Ramos (cell line): ENCODE results near the gene FBXW4.
"Not testable (repeated sequence)": the region's sequence is repeated elsewhere in the genome, so short reads cannot be mapped to it uniquely, and the experiment has no call there.

Experiments
- in situ Hi-C: fragments of 300-500 bp; cut with MboI; formaldehyde crosslinking; loops from one replicate; pipeline ENCODE4 v1.14.3; 2022; ENCODE audit warnings: low sequenced_read_pairs; ENCODE audit not compliant: unreplicated experiment

Gene FBXW4

DNA sequence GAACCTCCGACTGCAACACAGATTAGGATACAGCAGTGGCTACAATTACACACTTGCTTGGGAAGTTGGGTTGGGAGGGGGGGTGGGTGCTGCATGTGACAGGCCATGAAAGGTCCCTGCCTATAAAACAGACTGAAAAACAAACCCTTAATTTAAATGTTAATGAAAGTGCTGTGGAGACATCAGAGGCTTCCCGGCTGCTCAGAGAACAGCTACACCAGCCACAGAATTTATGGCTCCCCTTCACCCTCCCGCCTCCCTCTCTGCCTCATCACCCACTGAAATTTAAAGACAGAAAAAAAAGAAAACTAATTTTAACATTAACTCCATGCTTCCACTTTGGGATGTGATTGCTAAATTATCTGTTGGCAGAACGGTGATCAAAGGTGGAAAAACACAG, 34.7 kb downstream of the FBXW4 start:
- in situ Hi-C loops: no loop called here

DNA sequence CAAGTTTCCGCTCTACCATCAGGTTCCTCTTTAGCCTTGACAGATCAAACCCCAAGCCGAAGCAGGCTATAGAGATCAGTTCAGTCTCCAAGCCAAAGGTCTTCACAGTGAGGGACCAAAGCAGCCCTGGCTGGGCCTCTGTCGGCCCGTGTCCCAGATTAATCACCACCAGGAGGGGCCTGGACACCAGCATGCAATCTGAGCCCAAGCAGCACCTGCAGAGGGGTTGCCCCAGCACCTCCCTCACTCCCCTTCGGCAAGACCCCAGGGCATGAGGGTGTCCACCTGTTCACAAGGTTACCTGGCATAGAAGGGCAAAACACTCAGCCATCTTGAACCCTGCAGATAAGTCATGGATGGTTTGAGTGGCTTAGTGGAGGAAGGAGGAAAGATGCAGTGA, 36.0 kb downstream of the FBXW4 start:
- in situ Hi-C loops: no loop called here

DNA sequence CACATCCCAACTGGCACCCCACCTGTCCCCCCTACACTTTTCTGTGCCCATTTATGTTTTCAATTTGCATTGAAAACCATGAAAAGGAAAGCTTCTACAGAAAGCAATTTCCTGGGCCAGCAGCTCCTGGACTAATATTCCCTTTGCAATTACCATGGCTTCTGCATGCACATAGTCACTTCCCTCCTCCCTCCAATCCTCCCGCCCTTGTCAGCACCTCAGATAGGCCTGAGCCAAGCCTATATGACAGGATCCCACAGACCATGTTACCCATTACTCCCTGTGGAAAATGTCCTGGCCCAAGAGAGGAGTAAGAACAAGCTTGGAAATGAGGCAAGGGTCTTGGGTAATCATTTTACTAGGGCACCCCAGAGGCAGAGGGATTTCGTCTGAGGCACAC, 38.1 kb downstream of the FBXW4 start:
- in situ Hi-C loops: no loop called here

DNA sequence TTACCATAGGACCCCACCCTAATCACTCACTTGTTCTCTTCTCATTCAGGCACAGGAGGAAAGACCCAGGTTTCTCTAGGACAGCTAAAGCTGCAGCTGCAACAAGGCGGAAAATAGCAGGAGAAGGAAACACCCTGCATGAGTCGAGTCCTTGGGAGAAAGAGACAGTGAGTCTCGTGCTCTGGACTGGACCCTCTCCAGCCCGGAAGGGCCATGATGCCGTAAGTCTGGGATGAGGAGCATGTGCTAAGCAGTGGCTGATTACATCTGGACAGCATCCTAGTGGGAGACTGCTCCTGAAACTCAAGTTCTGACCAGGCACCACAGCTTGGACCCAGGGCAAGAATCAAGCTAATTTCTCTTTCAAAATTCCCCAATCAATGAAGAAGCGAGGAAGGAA, 39.4 kb downstream of the FBXW4 start:
- in situ Hi-C loops: no loop called here

DNA sequence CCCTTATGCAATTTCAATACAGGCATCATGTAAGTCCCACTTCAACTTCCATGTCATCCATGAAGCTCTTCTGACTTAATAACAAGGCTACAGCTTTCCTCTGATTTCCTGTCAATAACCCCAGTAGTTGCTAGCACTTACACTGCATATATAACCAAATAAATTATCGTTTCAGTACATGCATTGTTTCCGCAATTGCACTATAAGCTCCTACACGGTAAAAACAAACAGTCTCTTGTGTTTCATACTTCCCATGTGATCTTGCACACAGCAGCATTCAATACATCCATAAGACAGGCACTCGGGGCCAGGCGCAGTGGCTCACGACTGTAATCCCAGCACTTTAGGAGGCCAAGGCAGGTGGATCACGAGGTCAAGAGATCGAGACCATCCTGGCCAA, 41.4 kb downstream of the FBXW4 start:
- in situ Hi-C loops: no loop called here

DNA sequence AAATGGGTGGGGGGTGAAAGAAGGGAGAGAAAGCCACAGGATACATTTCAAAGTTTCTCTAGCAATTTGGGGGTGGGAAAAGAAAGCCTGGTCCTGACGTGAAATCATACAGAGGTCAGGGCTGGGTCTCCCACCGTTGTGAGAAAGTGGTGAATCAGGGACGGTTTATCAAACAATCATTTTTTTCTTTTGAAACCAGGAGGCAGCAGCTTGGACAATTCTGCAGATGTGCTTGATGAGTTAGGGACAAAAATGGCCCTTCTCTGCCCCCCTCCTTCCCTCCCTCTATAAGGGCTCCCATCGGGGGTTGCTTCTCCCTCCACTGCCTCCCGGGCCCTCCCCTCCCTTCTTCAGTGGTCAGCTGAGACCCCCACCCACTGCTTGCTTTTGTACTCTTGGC, 43.6 kb downstream of the FBXW4 start:
- in situ Hi-C loops: no loop called here

DNA sequence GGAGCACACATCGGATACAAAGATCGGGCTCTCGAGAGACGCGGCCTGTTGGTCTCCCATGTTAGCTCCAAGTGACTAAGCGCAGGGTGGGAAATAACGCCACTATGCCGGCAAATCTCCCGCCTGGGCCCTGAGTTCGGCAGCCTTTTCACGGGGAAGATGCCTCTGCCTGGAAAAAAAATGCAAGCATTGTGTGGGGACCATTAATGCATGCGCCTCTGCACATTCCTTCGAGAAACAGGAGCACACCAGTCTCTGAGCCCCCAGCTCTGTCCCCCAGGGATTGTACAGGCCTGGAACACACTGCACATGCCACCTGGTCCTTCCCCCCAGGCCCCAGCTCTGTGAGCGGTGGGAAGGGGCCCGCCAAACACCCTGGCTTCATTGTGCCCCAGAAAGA, 44.1 kb downstream of the FBXW4 start:
- in situ Hi-C loops: no loop called here

DNA sequence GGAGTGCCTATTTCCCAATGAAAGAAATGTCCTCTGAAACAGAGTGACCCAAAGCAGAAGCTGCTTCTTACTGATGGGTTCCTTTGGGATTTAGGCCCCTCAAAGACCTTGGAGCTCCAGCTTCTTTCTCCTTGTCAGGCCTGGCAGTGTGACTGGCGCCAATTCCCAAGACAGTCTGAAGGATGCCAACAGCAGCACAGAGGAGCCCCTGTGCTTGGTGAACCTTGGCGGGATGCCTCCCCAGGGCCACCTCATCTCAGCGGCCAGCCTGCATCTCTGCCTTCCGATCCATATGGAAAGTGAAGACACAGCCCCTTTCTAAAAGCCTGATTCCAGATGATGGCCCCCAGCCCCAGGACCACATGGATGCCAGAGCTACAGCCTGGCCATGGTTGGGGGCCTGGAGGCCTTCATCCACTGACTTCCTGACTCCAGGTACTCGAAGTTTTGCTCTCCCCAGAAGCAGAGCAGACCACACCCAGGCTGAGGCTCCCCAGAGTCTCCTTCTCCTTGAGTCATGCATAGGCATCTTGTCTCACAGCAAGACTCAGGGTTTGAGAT, 45.4 kb downstream of the FBXW4 start:
- in situ Hi-C loops: no loop called here

DNA sequence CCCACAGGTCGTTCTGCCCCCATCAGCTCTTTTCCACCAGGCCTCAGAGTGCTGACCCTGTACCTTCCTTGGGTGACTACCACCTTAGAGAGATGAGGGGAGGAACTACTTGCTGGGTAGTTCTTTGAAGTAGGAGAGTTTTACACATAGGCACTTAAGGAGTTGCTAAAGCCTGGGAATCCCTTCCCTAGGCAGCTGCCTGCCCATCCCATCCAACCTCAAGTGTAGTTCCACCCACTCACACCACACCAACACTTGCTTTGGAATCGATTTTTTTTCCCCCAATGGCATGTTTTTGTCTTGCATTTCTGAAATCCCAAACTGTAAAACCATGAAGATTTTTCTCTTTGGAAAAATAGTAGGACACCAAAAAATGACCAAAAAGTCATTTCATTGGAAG, 47.7 kb downstream of the FBXW4 start:
- in situ Hi-C loops: no loop called here

DNA sequence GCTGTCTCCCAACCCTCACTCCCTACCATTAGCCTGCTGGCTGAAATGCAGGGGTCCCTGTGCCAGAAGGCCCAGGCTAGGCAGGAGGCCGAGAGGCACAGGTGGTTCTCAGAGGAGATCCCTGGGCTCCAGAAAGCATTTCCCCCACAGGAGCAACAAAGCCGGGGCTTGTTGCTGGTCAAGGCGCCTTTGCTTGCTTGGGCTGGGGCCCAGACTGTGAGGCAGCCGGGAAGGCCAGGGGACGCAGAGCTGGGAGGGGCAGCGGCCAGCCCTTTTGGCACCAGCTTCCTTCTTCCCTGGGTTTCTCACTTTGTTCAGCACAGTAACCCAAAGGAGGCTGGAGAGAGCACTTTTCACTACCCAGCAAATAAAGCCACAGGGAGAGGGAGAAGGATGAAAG, 48.6 kb downstream of the FBXW4 start:
- in situ Hi-C loops: no loop called here

DNA sequence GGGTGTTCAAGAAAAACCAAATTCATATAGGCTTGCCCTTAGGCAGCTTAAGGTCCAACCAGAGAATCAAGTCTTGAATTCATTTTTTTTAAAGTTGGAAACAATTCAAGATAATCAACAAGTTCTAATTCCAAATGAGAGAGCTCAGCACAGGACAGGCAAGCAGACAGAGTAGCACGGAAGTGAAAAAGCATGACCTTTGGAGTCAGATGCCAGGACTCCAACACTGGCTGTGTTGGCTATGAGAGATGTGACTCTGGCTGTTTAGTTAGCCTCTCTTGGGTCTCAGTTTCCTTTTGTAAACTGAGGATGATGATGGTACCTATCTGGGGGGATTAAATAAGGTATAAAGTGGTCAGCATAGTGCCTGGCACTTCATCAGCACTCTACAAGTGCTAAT, 49.3 kb downstream of the FBXW4 start:
- in situ Hi-C loops: no loop called here

DNA sequence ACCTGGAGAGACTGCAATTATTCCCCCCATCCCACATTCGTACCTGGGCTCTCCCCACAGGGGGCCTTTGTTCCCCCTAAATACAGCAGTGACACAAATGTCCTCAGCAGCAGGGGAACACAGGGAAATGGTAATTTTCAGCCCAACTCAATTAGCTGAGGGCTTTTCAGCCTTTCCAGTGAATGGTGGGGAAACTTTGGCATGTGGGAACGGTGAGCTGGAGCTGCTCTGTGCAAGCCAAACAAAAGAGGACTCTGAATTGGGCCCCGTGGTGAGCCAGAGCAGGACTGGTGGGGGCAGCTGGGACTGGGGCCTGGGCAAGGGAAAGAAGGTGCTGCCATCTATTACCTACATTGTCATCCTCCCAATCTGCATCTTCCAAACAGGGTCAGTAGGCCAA, 51.0 kb downstream of the FBXW4 start:
- in situ Hi-C loops: no loop called here

DNA sequence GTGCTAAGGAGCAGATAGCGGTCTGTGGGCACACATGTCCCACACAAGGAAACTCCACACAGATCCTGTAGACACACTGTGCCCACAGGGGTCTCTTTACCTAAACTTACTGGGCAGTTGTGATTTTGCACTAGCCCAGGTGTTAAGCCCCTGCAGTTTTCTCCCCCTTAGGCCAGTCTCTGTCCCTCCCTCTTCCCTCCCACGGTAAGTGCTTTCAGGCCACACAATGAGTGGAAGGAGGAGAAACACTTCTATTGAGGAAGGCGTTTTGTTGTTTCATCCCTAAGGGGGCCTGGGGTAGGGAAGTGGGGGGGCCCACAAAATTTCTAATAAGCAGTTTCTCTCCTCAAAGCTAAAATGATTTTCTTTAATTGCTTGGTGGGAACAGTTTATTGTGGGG, 51.4 kb downstream of the FBXW4 start:
- in situ Hi-C loops: no loop called here

DNA sequence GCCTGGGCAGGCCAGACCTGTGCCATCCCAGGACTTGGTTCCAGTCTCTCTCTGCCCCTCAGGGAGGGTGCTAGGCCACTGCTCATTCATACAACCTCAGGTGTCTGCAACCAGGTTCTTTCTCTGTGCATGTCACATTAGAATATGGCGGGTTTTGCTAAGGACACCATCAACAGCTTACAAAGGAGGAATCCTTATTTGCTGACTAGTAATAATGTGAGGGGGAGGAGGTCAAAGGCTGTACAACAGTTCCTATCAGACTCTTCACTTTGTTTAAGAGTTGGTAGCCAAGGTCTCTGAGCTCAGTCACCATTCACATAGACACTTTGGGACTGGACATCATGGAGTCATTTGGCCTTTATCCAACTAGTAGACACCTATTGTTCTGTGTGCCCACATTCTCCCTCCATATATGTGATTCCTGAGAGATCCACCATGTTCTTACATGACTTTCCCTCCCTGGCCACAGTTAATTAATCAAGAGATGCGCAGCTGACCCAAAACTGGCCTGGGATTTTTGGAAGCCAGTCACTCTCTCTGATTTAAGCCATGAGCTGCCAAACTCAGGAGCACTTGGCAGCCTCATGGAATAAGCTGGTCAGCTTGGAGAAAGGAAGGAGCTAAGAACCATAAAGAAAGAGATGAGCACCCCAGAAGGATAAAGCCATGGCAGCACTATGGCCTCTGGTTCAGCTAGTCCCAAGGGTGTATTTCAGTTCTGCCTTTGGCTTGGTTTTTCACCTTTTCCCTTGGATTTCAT, 55.6 kb downstream of the FBXW4 start:
- in situ Hi-C loops: no loop called here

DNA sequence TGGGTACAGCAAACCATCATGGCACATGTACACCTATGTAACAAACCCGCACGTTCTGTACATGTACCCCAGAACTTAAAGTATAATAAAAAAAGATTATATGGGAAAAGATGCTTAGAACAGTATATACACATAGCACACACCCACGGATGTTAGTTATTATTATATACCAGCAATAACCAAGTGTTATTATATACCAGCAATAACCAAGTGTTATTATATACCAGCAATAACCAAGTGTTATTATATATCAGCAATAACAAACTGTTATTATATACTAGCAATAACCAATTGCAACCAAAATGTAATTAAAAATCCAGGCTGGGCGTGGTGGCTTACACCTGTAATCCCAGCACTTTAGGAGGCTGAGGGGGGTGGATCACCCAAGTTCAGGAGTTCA, 61.5 kb downstream of the FBXW4 start:
- in situ Hi-C loops: not testable (repeated sequence)

DNA sequence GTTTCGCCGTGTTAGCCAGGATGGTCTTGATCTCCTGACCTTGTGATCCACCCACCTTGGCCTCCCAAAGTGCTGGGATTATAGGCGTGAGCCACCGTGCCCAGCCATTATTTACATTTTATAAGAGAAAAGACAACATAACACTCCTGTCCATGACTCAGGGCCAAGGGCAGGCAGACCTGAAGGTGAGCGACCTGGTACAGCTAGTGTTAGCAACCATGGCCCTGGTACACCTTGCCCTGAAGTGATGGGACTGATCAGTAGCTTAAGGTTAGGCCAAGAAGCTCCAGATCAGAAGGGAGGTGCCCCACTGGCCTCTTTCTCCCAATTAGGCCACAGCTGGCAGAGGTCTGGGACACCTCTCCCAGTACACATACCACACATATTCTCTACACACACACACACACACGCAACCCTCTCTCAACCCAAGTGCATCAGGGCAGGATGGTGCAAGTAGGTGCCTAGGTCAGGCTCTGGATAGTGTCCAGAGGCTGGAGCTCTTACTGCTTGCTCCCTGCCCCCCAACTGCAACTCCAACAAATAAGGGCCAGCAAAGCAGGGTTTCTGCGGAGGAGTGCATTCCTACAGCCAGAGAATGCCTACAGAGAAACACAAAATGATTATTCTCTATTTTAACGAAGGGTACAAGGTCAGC, 63.0 kb downstream of the FBXW4 start:
- in situ Hi-C loops: no loop called here

DNA sequence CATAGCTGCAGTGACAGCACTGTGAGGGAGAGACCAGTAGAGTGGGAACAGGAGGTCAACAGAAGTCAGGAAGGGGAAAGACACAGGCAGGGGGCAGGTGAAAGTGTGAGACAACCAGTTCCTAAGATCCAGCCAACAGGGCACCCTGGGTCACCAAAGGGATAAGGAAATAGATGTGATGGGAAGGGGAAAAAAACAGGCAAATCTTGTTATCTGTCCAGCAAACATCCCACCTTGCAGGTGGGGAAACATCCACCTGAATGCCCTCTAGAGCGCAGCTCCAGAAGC, 64.4 kb downstream of the FBXW4 start:
- in situ Hi-C loops: no loop called here

DNA sequence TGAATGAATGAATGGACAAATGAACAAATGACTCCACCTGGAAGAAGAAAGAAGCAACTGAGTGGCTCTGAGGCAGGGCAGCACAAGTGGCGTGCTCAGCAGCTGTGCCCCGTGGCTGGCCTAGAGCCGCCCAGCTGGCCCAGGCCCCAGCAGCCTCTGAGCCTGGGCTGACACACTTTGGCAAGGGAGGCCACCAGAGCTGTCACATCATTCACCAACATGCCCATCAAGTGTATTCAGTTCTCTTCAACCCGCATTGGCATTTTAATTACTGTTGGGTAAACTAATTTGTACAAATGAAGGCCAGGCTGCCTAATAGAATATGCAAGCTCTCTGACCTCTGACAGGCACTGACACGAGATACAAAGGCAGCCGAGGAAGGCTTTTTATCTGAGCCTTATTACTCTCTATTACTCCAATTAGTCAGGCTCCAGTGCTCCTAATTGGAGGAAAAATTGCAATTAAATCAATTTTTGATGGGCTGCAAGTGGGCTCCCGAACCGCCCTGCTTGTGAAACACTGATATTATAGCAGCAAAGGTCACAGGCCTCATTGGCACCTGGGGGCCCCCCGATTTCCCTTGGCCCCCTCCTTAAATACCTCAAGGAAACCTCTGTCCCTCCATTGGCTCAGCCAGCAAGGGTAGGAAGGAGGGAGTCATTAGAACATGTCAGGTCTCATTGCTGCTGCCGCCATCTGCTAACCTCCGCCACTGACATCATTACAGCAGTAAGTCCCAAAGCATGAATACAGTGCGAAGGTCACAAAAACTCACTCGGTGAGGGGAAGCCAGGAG, 64.9 kb downstream of the FBXW4 start:
- in situ Hi-C loops: no loop called here

DNA sequence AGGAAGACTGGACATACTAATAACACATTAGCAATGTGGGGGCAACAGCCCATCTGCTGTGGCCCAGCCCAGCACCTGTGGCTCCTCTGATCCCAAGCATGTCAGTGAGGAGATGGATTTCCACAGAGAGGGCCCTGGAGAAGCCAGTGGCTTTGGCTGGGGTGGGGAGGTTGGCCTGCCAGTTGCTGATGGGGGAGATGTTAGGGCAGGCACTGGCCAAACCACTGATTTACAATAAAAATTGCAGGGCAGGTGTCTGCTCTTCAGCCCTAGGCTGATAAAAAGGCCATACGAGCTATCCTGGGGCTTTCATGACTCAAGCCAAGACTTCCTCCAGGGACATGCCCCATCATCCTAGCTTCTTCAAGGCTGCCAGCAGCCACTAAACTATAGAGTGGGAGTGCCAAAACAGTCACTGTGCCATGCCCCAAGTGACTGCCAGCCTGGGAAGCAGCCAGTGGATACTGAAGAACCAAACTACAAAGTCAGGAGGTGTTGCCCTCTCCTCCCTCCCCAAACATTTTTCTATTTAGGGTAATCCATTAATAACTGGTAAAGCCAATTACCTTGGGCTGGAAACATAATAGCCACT, 69.1 kb downstream of the FBXW4 start:
- in situ Hi-C loops: no loop called here

DNA sequence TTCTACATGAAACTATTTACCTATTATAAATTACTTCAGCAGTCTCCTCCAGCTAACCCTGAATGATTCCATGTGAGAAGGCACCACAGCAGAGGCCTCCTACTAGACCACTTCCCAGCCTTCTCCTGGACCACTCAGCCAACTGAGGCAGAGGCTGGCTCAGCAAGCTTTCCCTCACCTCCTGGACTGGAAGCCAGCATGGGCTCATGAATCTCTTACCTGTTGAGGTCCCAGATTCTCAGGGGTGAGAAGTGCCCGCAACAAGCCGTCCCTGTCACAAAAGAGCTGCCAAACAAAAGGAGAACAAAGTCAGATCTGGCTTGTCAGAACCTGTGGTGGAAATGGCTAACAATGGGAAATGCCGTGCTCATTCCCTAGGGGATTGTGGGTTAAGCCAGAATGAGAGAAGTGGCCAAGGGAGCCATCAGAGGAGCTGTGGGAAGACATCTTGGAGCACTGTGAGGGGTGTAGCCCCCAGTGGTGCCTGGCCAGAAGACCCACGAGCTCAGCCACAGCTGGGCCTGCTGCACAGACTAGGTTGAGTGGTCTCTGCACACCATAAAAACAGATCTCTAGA, 70.4 kb downstream of the FBXW4 start:
- in situ Hi-C loops: no loop called here

DNA sequence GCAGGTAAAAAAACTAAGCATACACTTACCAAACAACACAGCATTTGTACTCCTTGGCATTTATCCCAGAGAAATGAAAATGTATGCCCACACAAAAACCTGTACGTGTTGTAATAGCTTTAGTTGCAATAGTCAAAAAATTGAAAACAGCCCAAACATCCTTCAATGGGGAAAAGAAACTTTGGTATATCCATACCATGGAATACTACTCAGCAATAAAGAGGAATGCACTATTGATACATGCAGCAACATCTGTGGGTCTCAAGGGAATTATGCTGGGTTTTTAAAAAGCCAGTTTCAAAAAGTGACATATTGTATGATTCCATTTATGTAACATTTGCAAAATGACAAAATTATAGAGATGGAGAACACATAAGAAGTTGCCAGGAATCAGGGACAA, 71.4 kb downstream of the FBXW4 start:
- in situ Hi-C loops: no loop called here
